OCI-LY3 (cell line): Measurements from ENCODE around the gene ACOT4.
"Not testable (repeated sequence)": the region's sequence is repeated elsewhere in the genome, so short reads cannot be mapped to it uniquely, and the experiment has no call there.

Experiments
- CTCF ChIP-seq: fragments of 200-600, 300-600 bp; sonication (generic); IDR thresholded peaks from 2 replicates; pipeline ENCODE4 v1.5.1; 2014; ENCODE audit warnings: antibody characterized with exemption, low read length, low read depth
- EZH2phosphoT487 ChIP-seq: fragments of 200-600 bp; shearing (Covaris generic); IDR thresholded peaks from 2 replicates; pipeline ENCODE4 v1.6.1; 2018; ENCODE audit warnings: antibody characterized with exemption, mixed run types, low read depth

GRCh38 chr14:73570913-73571312 is 20.8 kb upstream of the ACOT4 start:
- TF ChIP-seq CTCF = peak; percentile 62
- TF ChIP-seq EZH2phosphoT487 = not testable (repeated sequence)
